HTERT RPE-1 (cell line): ENCODE results near the gene RNF212.

ENCODE experiments used
- in situ Hi-C: fragments of 300-500 bp; cut with MboI; formaldehyde crosslinking; loops from 4 replicates; pipeline ENCODE4 v1.14.3; 2020; ENCODE audit warnings: low sequenced_read_pairs

The RNF212 gene

DNA sequence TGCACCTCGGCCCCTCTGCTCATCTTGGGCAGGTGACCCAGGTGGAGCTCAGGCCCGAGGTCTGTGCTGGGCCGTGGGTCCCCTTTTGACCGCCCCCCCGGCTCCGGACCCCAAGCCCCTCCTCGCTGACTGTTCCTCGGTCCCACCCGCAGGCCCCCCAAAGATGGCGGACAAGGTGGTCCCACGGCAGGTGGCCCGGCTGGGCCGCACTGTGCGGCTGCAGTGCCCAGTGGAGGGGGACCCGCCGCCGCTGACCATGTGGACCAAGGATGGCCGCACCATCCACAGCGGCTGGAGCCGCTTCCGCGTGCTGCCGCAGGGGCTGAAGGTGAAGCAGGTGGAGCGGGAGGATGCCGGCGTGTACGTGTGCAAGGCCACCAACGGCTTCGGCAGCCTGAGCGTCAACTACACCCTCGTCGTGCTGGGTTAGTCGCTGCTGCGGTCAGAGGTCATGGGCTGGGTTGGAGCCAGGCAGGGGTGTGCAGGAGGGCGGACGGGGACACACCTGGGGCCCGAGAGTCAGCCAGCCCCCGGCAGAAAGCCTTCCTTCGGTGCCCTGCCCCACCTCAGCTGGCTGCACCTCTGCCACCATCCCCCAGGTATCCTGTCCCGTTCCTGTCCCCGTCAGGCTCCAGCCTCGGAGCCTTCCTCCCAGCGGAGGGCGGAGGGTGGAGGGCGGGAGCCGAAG lies 91.2 kb downstream of the RNF212 start:
- in situ Hi-C loops, result no loop called here
